WTC11 (cell line): Measurements from ENCODE around the gene FAF1. TPM values are rescaled to one million over a fixed set of nuclear protein-coding genes. Genes with fewer than 3 reads are reported as not detected.

Experiments
- ATAC-seq: fragments of 200-7000 bp; cut with Tn5 transposase; 2 replicates; pipeline ENCODE4 v1.10.0; 2021; ENCODE audit warnings: mild to moderate bottlenecking, moderate library complexity
- CTCF ChIA-PET: fragments of 300-600 bp; sonication (Branson Sonifier 250); formaldehyde crosslinking; loops from one replicate; lab custom pipeline; 2021; ENCODE audit warnings: antibody characterized with exemption; lab: Charles Lee
- POLR2A ChIA-PET: fragments of 350-600 bp; sonication (Branson Sonifier 250); formaldehyde crosslinking; loops from one replicate; lab custom pipeline; 2021; ENCODE audit warnings: antibody characterized with exemption; lab: Charles Lee
- DNase-seq: peaks from one replicate; pipeline ENCODE4 v3.0.0; 2021; ENCODE audit warnings: low spot score
- H3K27ac Mint-ChIP-seq: 2 replicates; pipeline ENCODE4 v1.8.0; 2021; ENCODE audit warnings: mixed read lengths
- H3K27me3 Mint-ChIP-seq: 2 replicates; pipeline ENCODE4 v1.8.0; 2021; ENCODE audit warnings: low read depth, mild to moderate bottlenecking, moderate library complexity, mixed read lengths
- H3K36me3 Mint-ChIP-seq: 2 replicates; pipeline ENCODE4 v1.8.0; 2021; ENCODE audit warnings: mixed read lengths
- H3K4me1 Mint-ChIP-seq: 2 replicates; pipeline ENCODE4 v1.8.0; 2022; ENCODE audit warnings: mixed read lengths
- H3K4me3 Mint-ChIP-seq: 2 replicates; pipeline ENCODE4 v1.8.0; 2021; ENCODE audit warnings: mild to moderate bottlenecking, moderate library complexity, mixed read lengths
- H3K9me3 Mint-ChIP-seq: 2 replicates; pipeline ENCODE4 v1.8.0; 2021; ENCODE audit warnings: mixed read lengths
- ETV6 ChIP-seq: sonication (generic); formaldehyde crosslinking; IDR thresholded peaks from 2 replicates; pipeline ENCODE4 v1.8.1; 2022; ENCODE audit warnings: mild to moderate bottlenecking, missing genetic modification reagents
- FOXK1 ChIP-seq: sonication (generic); formaldehyde crosslinking; IDR thresholded peaks from 2 replicates; pipeline ENCODE4 v1.8.0; 2022; ENCODE audit warnings: mild to moderate bottlenecking, moderate library complexity, missing genetic modification reagents
- GTF2I ChIP-seq: fragments of 250-450 bp; sonication (Bioruptor Pico); conservative IDR thresholded peaks from 2 replicates; pipeline ENCODE4 v1.4.0; 2021; ENCODE audit warnings: mild to moderate bottlenecking
- IRF2 ChIP-seq: sonication (generic); formaldehyde crosslinking; IDR thresholded peaks from 2 replicates; pipeline ENCODE4 v1.8.0; 2022; ENCODE audit warnings: low read depth, missing genetic modification reagents, borderline replicate concordance
- JAZF1 ChIP-seq: fragments of 250-450 bp; sonication (Bioruptor Pico); IDR thresholded peaks from 2 replicates; pipeline ENCODE4 v1.9.0; 2021; ENCODE audit warnings: moderate library complexity, mild to moderate bottlenecking, inconsistent platforms
- NR2C2 ChIP-seq: sonication (generic); formaldehyde crosslinking; IDR thresholded peaks from 2 replicates; pipeline ENCODE4 v1.8.0; 2022; ENCODE audit warnings: mild to moderate bottlenecking, missing genetic modification reagents
- NR3C1 ChIP-seq: sonication (generic); formaldehyde crosslinking; conservative IDR thresholded peaks from 2 replicates; pipeline ENCODE4 v1.8.1; 2023; ENCODE audit warnings: low read depth, mild to moderate bottlenecking, missing genetic modification reagents
- OVOL2 ChIP-seq: fragments of 250-450 bp; sonication (Bioruptor Pico); IDR thresholded peaks from 2 replicates; pipeline ENCODE4 v1.9.0; 2021; ENCODE audit warnings: mild to moderate bottlenecking, borderline replicate concordance
- RELA ChIP-seq: sonication (generic); formaldehyde crosslinking; IDR thresholded peaks from 2 replicates; pipeline ENCODE4 v1.8.1; 2022; ENCODE audit warnings: missing genetic modification reagents, mild to moderate bottlenecking, borderline replicate concordance
- ZNF263 ChIP-seq: sonication (generic); formaldehyde crosslinking; IDR thresholded peaks from 2 replicates; pipeline ENCODE4 v1.8.1; 2022; ENCODE audit warnings: low read depth, mild to moderate bottlenecking, moderate library complexity, missing genetic modification reagents
- ZNF317 ChIP-seq: sonication (generic); formaldehyde crosslinking; IDR thresholded peaks from 2 replicates; pipeline ENCODE4 v1.8.1; 2023; ENCODE audit warnings: low read depth, mild to moderate bottlenecking, moderate library complexity, missing genetic modification reagents, borderline replicate concordance
- ZNF416 ChIP-seq: fragments of 250-450 bp; sonication (Bioruptor Pico); IDR thresholded peaks from 2 replicates; pipeline ENCODE4 v1.9.0; 2021; ENCODE audit warnings: mild to moderate bottlenecking, inconsistent platforms
- total RNA-seq: library from RNA; stranded (reverse); gene quantifications from 3 replicates; pipeline ENCODE4 v1.2.3, GENCODE V29; 2021
- TF ChIP-seq, protein P1 (sequence below): fragments of 200-600 bp; IDR thresholded peaks from 2 replicates; pipeline ENCODE4 v1.8.0; 2022; ENCODE audit warnings: antibody characterized with exemption
- TF ChIP-seq, protein P2 (sequence below): sonication (generic); formaldehyde crosslinking; IDR thresholded peaks from 2 replicates; pipeline ENCODE4 v1.8.1; 2022; ENCODE audit warnings: low read depth, mild to moderate bottlenecking, moderate library complexity, missing genetic modification reagents, borderline replicate concordance
- TF ChIP-seq, protein P3 (sequence below): sonication (generic); formaldehyde crosslinking; IDR thresholded peaks from 2 replicates; pipeline ENCODE4 v1.8.1; 2022; ENCODE audit warnings: missing genetic modification reagents, borderline replicate concordance
- TF ChIP-seq, protein P4 (sequence below): sonication (generic); formaldehyde crosslinking; IDR thresholded peaks from 2 replicates; pipeline ENCODE4 v1.8.1; 2023; ENCODE audit warnings: mild to moderate bottlenecking, missing genetic modification reagents, moderate library complexity

FAF1 gene
- total RNA-seq, 1 experiment from 2014 or later: 53.5 TPM

DNA sequence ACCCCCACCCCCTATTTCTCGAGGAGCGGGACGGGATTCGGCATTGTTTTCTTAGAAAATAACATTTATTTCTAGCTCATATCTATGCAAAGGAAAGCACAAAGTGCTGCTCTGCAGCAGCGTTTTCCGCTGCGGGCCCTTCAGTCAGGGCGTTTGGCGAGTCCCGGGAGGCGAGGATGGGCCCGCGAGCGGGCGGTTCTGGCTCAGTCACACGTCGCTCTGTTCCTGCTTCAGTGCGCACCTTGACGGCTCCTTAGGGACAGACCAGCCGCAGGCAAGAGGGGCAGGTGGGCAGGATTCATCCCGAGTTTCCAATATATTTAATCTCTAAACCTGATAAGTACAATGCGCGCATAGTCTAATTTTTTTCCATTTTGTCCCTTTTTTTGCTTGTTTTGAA lies 542.6 kb downstream of the FAF1 start:
- ATAC-seq (no peak), DNase-seq (peak; percentile 34)
- H3K4me3 Mint-ChIP-seq: peak overlapping the region; percentile 75
- POLR2A ChIA-PET: interaction anchor here (0.5 kb wide), 1 partner anchor 140 kb away, joined by 4 read pairs; no protein-coding TSS in a partner anchor
- TF ChIP-seq ZNF263 (CRISPR knock-in tag) (no peak), ETV6 (CRISPR knock-in tag) (no peak), ZNF317 (CRISPR knock-in tag) (no peak), NR3C1 (CRISPR knock-in tag) (no peak), OVOL2 (CRISPR knock-in tag) (no peak), GTF2I (CRISPR knock-in tag) (no peak), NR2C2 (CRISPR knock-in tag) (no peak), RELA (CRISPR knock-in tag) (no peak), ZNF416 (no peak), IRF2 (CRISPR knock-in tag) (no peak)
- TF ChIP-seq, protein P1, sequence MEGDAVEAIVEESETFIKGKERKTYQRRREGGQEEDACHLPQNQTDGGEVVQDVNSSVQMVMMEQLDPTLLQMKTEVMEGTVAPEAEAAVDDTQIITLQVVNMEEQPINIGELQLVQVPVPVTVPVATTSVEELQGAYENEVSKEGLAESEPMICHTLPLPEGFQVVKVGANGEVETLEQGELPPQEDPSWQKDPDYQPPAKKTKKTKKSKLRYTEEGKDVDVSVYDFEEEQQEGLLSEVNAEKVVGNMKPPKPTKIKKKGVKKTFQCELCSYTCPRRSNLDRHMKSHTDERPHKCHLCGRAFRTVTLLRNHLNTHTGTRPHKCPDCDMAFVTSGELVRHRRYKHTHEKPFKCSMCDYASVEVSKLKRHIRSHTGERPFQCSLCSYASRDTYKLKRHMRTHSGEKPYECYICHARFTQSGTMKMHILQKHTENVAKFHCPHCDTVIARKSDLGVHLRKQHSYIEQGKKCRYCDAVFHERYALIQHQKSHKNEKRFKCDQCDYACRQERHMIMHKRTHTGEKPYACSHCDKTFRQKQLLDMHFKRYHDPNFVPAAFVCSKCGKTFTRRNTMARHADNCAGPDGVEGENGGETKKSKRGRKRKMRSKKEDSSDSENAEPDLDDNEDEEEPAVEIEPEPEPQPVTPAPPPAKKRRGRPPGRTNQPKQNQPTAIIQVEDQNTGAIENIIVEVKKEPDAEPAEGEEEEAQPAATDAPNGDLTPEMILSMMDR: no peak
- TF ChIP-seq, protein P2, sequence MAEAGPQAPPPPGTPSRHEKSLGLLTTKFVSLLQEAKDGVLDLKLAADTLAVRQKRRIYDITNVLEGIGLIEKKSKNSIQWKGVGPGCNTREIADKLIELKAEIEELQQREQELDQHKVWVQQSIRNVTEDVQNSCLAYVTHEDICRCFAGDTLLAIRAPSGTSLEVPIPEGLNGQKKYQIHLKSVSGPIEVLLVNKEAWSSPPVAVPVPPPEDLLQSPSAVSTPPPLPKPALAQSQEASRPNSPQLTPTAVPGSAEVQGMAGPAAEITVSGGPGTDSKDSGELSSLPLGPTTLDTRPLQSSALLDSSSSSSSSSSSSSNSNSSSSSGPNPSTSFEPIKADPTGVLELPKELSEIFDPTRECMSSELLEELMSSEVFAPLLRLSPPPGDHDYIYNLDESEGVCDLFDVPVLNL (CRISPR knock-in tag): no peak
- TF ChIP-seq, protein P3, sequence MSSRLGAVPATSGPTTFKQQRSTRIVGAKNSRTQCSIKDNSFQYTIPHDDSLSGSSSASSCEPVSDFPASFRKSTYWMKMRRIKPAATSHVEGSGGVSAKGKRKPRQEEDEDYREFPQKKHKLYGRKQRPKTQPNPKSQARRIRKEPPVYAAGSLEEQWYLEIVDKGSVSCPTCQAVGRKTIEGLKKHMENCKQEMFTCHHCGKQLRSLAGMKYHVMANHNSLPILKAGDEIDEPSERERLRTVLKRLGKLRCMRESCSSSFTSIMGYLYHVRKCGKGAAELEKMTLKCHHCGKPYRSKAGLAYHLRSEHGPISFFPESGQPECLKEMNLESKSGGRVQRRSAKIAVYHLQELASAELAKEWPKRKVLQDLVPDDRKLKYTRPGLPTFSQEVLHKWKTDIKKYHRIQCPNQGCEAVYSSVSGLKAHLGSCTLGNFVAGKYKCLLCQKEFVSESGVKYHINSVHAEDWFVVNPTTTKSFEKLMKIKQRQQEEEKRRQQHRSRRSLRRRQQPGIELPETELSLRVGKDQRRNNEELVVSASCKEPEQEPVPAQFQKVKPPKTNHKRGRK (CRISPR knock-in tag): no peak
- TF ChIP-seq, protein P4, sequence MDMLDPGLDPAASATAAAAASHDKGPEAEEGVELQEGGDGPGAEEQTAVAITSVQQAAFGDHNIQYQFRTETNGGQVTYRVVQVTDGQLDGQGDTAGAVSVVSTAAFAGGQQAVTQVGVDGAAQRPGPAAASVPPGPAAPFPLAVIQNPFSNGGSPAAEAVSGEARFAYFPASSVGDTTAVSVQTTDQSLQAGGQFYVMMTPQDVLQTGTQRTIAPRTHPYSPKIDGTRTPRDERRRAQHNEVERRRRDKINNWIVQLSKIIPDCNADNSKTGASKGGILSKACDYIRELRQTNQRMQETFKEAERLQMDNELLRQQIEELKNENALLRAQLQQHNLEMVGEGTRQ (CRISPR knock-in tag): no peak
- peaks cover 97% of the 10 kb centered on the region for H3K27me3 Mint-ChIP-seq
- H3K27ac Mint-ChIP-seq: no peak overlapping the region
- CTCF ChIA-PET: interaction anchor here (0.6 to 1.3 kb wide), 2 partner anchors 44 to 151 kb away, joined by 3 to 4 read pairs; no protein-coding TSS in a partner anchor
- peaks cover 42% of the 10 kb centered on the region for H3K4me1 Mint-ChIP-seq
- peaks cover 4% of the 10 kb centered on the region for H3K9me3 Mint-ChIP-seq
- peaks cover 12% of the 10 kb centered on the region for H3K36me3 Mint-ChIP-seq

DNA sequence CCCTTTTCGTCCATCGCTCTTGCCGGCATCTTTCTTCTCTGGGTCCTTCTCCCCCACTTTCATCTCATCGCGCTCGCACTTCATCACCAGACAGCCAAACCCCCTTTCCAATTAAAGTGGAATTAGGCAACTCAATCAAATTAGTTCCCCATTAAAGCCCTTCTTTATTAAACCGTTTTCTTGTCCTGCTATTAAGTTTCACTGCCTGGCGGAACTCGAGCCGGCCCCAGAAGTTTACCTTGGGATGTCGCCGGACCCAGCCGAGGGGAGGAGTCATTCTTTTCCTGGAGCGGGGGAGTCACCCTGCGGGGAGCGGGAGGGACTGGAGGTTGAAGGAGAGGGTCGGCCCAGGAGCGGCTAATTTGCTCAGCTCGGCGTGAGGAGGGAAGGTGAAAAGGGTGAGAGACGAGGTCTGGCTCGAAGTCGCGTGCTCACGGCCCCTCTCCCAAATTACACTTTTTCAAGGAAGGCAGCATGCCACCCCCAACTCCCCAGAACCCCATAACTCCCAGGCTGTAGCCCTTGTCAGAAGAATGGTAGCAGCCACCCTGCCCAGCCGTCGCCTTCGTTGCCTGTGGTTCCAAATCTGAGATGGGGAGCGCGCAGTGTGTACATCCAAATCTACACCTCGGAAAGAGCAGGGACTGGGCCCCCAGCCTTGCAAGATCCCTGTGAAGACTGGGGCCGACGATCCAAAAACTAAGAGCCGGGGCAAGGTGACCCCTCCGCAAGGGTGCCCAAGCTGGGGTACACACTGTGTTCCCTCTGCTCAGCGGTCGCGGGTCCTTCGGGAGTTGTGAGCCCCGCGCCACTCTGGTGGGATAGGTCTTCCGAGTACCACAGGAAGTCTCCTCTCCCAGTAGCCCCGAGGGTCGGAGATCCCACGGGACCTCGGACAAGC lies 543.3 kb downstream of the FAF1 start:
- H3K27ac Mint-ChIP-seq: no peak overlapping the region
- DNase-seq: peak; percentile 81
- POLR2A ChIA-PET: interaction anchor here (0.5 to 1.0 kb wide), 2 partner anchors 19 to 139 kb away, joined by 3 to 4 read pairs; no protein-coding TSS in a partner anchor
- peak; percentile 35 for ATAC-seq
- H3K4me3 Mint-ChIP-seq: peak overlapping the region; percentile 75
- H3K9me3 Mint-ChIP-seq: peaks cover 4% of the 10 kb centered on the region
- TF ChIP-seq JAZF1: no peak
- TF ChIP-seq FOXK1 (CRISPR knock-in tag): 0 out of 2 replicates have a peak, but pooled peaks have one; percentile 28
- peaks cover 12% of the 10 kb centered on the region for H3K36me3 Mint-ChIP-seq
- CTCF ChIA-PET: interaction anchor here (1.3 to 3.7 kb wide), 3 partner anchors 8 to 47 kb away, joined by 3 to 16 read pairs (median 6); partner anchors contain the start of gene DMRTA2
- peaks cover 35% of the 10 kb centered on the region for H3K4me1 Mint-ChIP-seq
- H3K27me3 Mint-ChIP-seq: peaks cover 95% of the 10 kb centered on the region
